Raji (cell line): Measurements from ENCODE around the gene CBX5.

Experiments
- POLR2A ChIP-seq: IDR thresholded peaks from 2 replicates; pipeline ENCODE4 v1.6.1; 2011; ENCODE audit warnings: low read depth, low read length, control low read depth; ENCODE audit not compliant: insufficient read depth

The CBX5 gene

DNA sequence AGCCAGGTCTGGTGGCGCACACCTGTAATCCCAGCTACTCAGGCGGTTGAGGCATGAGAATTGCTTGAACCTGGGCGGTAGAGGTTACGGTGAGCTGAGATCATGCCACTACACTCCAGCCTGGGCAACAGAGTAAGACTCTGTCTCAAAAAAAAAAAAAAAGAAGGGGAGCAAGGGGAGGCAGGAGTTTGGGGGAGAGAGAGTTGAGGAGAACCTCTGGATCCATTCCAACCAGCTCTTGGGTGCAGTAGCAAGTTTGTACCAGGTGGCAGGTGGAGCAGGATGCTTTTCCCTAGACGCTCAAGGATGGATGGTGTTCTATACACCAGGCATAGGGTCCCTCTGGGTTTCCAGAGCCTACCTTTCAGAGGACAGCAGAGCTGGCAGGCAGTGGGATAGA, 19.0 kb upstream of the CBX5 start:
- no peak for TF ChIP-seq POLR2A

- TF ChIP-seq POLR2A, result no peak
Observed at GRCh38 chr12:54296393-54297099, 16.6 kb upstream of the CBX5 start.

DNA sequence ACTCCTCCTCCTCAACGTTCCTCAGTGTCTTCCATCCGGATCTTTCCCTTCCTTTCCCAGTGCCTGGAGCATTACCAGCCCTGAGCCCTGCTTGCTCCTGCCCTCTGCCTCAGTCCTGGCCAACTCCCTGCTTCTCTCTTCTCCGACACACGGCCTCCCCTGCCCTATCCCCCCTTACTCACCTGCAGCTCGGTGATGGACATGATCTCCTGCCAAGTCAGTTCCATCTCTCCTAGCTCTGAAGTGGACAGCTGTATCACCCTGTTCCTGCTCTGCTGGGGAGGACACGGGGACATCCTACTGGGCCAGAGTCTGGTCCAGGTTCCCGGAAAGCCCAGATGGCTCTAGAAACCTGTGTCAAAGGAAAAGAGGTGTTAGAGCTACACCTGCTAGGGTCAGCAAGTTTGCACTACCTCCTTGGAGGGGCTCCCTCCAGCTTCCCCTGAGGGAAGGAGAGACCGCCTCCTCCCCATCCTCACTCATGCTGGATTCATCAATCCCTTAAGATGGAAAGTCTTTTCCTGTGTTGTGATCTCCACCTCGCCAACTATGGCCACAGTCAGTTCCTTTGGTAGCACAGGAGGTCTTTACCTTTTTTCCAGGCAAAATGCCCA, 15.1 kb upstream of the CBX5 start:
- no peak for TF ChIP-seq POLR2A

- TF ChIP-seq POLR2A, result no peak
Observed at GRCh38 chr12:54294152-54294952, 14.4 kb upstream of the CBX5 start.

- no peak for TF ChIP-seq POLR2A
Observed at GRCh38 chr12:54292931-54293241, 13.0 kb upstream of the CBX5 start.

DNA sequence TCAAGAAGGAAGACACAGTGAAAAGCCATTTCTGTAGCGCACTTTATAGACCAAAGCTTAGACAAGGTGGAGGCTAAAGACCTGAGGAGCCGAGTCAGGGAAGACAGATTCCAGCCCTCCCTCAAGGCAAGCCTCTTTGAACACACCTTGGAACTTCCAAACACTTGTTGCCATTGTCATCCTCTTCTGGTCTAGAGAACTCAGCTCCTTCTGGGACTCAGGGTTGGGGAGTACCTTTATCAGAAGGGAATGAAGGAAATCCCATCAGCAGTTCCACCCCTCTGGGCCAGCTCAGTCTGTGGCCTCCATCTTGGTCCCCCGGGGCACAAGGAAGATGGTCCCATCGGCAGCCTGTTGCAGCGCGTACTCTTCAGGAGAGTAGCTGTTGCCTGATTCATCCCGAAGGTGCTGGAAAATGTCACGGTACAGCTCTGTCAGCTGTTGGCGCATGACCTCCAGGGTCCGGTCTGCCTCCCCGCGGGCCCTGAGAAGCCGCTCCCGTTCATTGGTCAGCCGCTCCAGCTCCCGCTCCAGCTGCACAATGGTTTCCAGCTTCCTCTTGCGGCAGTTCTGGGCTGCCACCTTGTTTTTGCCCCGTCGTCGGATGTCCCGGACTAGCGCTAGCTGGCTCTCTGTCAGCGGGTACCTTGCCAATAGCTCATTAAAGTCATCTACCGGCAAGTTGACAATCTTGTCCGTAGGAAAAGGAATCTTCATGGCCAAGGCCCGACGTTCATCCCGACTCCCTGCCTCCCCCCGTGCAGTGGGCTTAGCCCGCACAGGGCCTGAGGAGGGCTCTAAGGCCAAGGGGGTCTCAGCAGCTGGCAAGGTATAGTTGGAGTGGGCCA, 12.4 kb upstream of the CBX5 start:
- no peak for TF ChIP-seq POLR2A

DNA sequence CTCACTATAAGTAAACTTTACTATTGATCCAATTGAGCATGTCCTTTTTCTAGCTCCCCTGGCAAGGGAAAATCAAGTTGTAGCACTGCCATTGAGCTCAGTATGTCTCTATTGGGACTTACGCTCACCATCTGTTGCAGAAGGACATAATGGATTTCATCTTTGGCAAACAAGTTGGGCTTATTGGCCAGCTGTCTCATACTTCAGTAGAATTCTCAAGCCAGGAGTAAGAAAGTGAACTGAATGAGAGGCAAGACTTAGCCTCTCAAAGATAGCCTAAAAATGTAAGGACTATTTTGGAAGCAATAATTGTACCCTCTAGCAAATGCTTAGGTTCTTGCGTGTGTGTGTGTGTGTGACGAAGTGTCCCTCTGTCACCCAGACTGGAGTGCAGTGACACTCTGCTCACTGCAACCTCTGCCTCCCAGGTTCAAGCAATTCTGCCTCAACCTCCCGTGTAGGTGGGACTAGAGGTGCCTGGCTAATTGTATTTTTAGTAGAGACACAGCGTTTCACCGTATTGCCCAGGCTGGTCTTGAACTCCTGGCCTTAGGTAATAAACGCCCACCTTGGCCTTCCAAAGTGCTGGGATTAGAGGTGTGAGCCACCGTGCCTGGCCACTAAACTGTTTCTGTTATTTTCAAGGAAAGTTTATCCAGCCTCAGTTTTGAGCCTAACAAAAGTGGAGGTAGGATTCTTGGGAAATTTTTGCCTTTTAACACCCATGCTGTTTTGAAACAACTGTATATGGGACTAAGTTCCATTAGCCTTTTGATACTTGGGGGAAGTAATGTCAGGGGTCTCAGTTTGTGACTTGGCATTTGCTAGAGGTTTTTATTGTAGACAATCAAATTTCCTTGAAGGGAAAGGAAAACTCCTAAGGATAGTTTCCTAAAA, 7.6 kb upstream of the CBX5 start:
- TF ChIP-seq POLR2A, result no peak; the same call in 1 of the 2 replicates

- TF ChIP-seq POLR2A, result no peak
Observed at GRCh38 chr12:54286042-54287030, 6.4 kb upstream of the CBX5 start.

GRCh38 chr12:54285150-54286041, 5.5 kb upstream of the CBX5 start:
- TF ChIP-seq POLR2A, result no peak

- TF ChIP-seq POLR2A, result no peak
Observed at GRCh38 chr12:54282949-54283593, 3.1 kb upstream of the CBX5 start.

DNA sequence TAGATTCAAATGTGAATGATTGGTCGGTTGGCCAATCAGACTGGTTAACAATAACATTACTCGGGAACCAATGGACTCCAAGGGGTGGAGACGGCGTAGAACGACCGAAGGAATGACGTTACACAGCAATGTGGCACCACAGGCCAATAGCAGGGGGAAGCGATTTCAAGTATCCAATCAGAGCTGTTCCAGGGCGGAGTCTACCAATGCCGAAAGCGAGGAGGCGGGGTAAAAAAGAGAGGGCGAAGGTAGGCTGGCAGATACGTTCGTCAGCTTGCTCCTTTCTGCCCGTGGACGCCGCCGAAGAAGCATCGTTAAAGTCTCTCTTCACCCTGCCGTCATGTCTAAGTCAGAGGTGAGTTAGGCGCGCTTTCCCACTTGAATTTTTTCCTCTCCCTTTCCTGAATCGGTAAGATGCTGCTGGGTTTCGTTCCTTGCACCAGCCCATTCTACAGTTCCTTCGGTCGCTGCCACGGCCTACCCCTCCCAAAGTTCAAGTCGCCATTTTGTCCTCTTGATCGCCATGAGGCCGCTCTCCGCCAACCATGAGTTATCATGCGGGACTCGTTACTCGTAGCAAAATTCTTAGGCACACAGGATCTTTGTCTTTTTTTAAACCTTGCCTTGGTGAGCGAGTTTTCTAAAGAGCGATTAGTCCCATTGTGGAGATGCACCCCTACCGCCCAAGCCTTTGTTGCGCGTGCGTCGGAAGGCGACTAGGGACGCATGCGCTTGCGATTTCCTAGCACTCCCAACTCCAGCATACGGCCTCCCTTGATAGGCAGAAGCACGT, 742 bp upstream of the CBX5 start, which contains the start of gene HNRNPA1:
Gene HNRNPA1 (plus strand): TSS at position 259 of the 793 bp plus-strand sequence. CDS start 82 bp downstream, at position 341.
- TF ChIP-seq POLR2A, result peak; percentile 99
